Upper lobe of right lung (tissue), 1 donor: ENCODE results near the gene ALKBH4. TPM values are rescaled to one million over a fixed set of nuclear protein-coding genes. Genes with fewer than 3 reads are reported as not detected.
A peak's percentile ranks its signal among the peaks of the same experiment; 100 is the strongest.

Experiments used
- ATAC-seq: fragments of 200-7000 bp; cut with Tn5 transposase; one replicate; pipeline ENCODE4 v1.9.1; 2020; ENCODE audit warnings: mild to moderate bottlenecking, moderate library complexity
- DNase-seq: peaks from one replicate; pipeline ENCODE4 v3.0.0-alpha.2; 2020
- H3K27ac ChIP-seq: fragments of 200-600 bp; one replicate; pipeline ENCODE4 v1.8.0; 2022
- H3K27me3 ChIP-seq: fragments of 200-600 bp; one replicate; pipeline ENCODE4 v1.8.0; 2022; ENCODE audit warnings: mild to moderate bottlenecking
- H3K36me3 ChIP-seq: fragments of 200-600 bp; one replicate; pipeline ENCODE4 v1.8.0; 2022
- H3K4me1 ChIP-seq: fragments of 200-600 bp; one replicate; pipeline ENCODE4 v1.8.0; 2022
- H3K4me3 ChIP-seq: fragments of 200-600 bp; one replicate; pipeline ENCODE4 v1.8.0; 2022; ENCODE audit warnings: mild to moderate bottlenecking
- H3K9me3 ChIP-seq: fragments of 200-600 bp; one replicate; pipeline ENCODE4 v1.8.0; 2022
- CTCF ChIP-seq: fragments of 200-600 bp; IDR thresholded peaks from one replicate; pipeline ENCODE4 v1.8.0; 2022; ENCODE audit warnings: antibody characterized with exemption
- intact Hi-C: fragments of 100-400 bp; cut with DNase I; formaldehyde crosslinking; loops from one replicate; pipeline ENCODE4 v1.11.0; 2022
- total RNA-seq: library from RNA; stranded (reverse); fragmentation: NEBNext Ultra II Directional; extraction: Animal tissue kit (Norgen Biotek cat#: 25700); gene quantifications from one replicate; pipeline ENCODE4 v1.2.1, GENCODE V29; 2021
- donor health status: DM: no; HTN: yes; CAD: no; lungs with severe emphysema.

The ALKBH4 gene
- total RNA-seq, 1 donor from 2014 or later = 7.4 TPM

GRCh38 chr7:102446387-102447156 lies 18.1 kb downstream of the ALKBH4 start:
- Histone ChIP-seq H3K27me3 (no peaks in the 10 kb centered on the region), H3K9me3 (no peaks in the 10 kb centered on the region), H3K4me3 (no peak overlapping the region), H3K36me3 (no peaks in the 10 kb centered on the region), H3K27ac (no peak overlapping the region), H3K4me1 (no peaks in the 10 kb centered on the region)
- intact Hi-C loops = no loop called here
- peak; percentile 23 for ATAC-seq
- DNase-seq = no peak
- TF ChIP-seq CTCF = no peak

- H3K4me3 ChIP-seq = no peak overlapping the region
- TF ChIP-seq CTCF = no peak
- H3K27ac ChIP-seq = no peak overlapping the region
- no peaks in the 10 kb centered on the region for H3K4me1 ChIP-seq
- DNase-seq (no peak), ATAC-seq (no peak)
- no peaks in the 10 kb centered on the region for H3K9me3 ChIP-seq
- H3K27me3 ChIP-seq = no peaks in the 10 kb centered on the region
- intact Hi-C loops = no loop called here
- H3K36me3 ChIP-seq = no peaks in the 10 kb centered on the region
Measured at GRCh38 chr7:102445674-102446071, 19.0 kb downstream of the ALKBH4 start.

DNA sequence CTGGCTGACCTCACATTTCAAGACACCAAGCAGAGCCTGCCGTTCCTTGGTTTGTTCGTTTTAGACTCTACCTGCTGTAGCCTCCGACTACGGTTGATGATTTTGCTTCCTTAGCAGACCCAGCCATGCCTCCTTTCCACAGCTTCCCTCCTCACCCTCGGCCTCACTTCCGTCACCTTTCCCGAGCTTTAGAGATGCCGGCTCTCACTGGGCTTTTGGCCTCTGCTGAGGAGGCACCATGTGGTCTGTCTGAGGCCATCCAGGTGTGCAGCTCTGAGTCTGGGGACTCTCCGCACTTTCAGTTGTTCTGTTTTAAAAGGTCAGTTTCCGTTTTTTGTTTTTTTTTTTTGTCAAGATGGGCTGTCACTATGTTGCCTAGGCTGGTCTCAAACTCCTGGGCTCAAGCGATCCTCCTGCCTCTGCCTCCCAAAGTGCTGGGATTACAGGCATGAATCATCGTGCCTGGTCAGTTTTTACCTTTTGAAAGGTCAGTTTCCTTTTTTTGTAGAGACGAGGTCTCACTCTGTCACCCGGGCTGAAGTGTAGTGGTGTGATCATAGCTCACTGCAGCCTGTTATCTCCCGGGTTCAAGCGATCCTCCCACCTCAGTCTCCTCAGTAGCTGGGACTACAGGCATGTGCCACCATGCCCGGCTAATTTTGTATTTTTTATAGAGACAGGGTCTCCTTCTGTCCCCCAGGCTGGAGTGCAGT lies 19.5 kb downstream of the ALKBH4 start:
- intact Hi-C loops = no loop called here
- no peak for ATAC-seq
- no peak for TF ChIP-seq CTCF
- H3K27ac ChIP-seq = no peak overlapping the region
- H3K4me1 ChIP-seq = no peaks in the 10 kb centered on the region
- DNase-seq = no peak
- no peaks in the 10 kb centered on the region for H3K9me3 ChIP-seq
- H3K4me3 ChIP-seq = no peak overlapping the region
- H3K36me3 ChIP-seq = no peaks in the 10 kb centered on the region
- no peaks in the 10 kb centered on the region for H3K27me3 ChIP-seq

- peaks cover 5% of the 10 kb centered on the region for H3K36me3 ChIP-seq
Measured at GRCh38 chr7:102439963-102440795, 24.5 kb downstream of the ALKBH4 start.

More at GRCh38 chr7:102439963-102440795, 24.5 kb downstream of the ALKBH4 start:
- intact Hi-C loops = no loop called here
- no peaks in the 10 kb centered on the region for H3K9me3 ChIP-seq
- no peaks in the 10 kb centered on the region for H3K27me3 ChIP-seq
- no peak overlapping the region for H3K4me3 ChIP-seq
- DNase-seq = no peak
- no peak for TF ChIP-seq CTCF
- H3K4me1 ChIP-seq = no peaks in the 10 kb centered on the region
- H3K27ac ChIP-seq = peak overlapping the region; percentile 65
- peak; percentile 77 for ATAC-seq
